GM12801 (cell line): ENCODE results near the gene KIAA1755.

ENCODE experiments used
- CTCF ChIP-seq: IDR thresholded peaks from one replicate; pipeline ENCODE4 v1.5.1; 2011; ENCODE audit warnings: control low read depth; ENCODE audit not compliant: insufficient read length; ENCODE audit errors: extremely low read depth

KIAA1755 gene

GRCh38 chr20:38166703-38167233 lies 93.8 kb downstream of the KIAA1755 start:
- no peak for TF ChIP-seq CTCF

GRCh38 chr20:38165966-38166702 lies 94.4 kb downstream of the KIAA1755 start:
- TF ChIP-seq CTCF, result no peak

- TF ChIP-seq CTCF, result no peak
Observed at GRCh38 chr20:38165089-38165965, 95.2 kb downstream of the KIAA1755 start, which contains the start of gene TGM2. Gene TGM2, minus strand, starts transcription at chr20:38165270. Its CDS starts 72 bp downstream, at chr20:38165198.

GRCh38 chr20:38164624-38165088 lies 95.9 kb downstream of the KIAA1755 start:
- no peak for TF ChIP-seq CTCF

- no peak for TF ChIP-seq CTCF
Observed at GRCh38 chr20:38164069-38164468, 96.5 kb downstream of the KIAA1755 start.

- TF ChIP-seq CTCF, result no peak
Observed at GRCh38 chr20:38162878-38163875, 97.4 kb downstream of the KIAA1755 start.
